ENCODE data around the gene SLC27A1. TPM values are rescaled to one million over a fixed set of nuclear protein-coding genes. Genes with fewer than 3 reads are reported as not detected.

SLC27A1 gene
- total and polyA plus RNA-seq, 9 of the 15 experiments (the other 6 are each of a cell fraction or from before 2014, with no cell fraction given): 0.06 to 3.0 (median 1.1) TPM

DNA sequence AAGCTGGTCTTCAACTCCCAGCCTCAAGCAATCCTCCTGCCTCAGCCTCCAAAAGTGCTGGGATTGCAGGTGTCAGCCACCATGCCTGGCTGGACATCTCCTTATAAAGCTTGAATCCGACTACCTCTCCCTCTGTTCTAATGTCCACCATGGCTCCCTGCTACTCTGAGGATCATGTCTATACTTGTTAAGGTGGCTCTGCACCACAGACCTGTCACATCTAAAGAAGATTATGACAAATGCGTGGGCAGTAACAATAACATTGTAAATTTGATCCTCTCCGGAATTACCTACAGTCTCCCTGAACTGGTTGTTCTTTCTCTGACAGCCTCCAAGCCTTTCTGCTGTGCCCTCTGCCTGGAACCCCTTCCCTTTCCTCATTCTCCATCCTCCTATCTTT, 11.4 kb upstream of the SLC27A1 start:
- in situ Hi-C loops (cut with MboI) (no loop called here), intact Hi-C loops (cut with micrococcal nuclease) (loop anchor here (10.0 kb wide), 1 partner anchor 216 kb away; no protein-coding TSS in a partner anchor)
- Histone ChIP-seq H3K4me3 (no peak overlapping the region), H3K27ac (ENCODE audit: extremely low read depth, low read depth, low read length) (no peak overlapping the region), H3K27me3 (ENCODE audit: control insufficient read depth in 2 of 2, insufficient read depth in 2 of 2, low read length in 2 of 2) (peaks cover 5 to 32% of the 10 kb centered on the region in 2 experiments; a peak in 4 of 5 replicates), H3K4me1 (replicated peaks in 1 of 2; ENCODE audit: control insufficient read depth in 2 of 2, insufficient read depth in 2 of 2, low read length in 2 of 2) (peaks cover 0 to 16% of the 10 kb centered on the region in 2 experiments; a peak in 3 of 5 replicates), H3K79me2 (ENCODE audit: control insufficient read depth, insufficient read depth, low read length) (no peaks in the 10 kb centered on the region), H4K20me1 (replicated peaks; ENCODE audit: control insufficient read depth, insufficient read depth, low read length) (no peaks in the 10 kb centered on the region), H3K9me1 (ENCODE audit: control insufficient read depth, insufficient read depth, low read length) (no peaks in the 10 kb centered on the region), H2AFZ (ENCODE audit: low read depth, low read length) (no peak overlapping the region), H3K36me3 (ENCODE audit: control insufficient read depth, insufficient read depth, low read length) (no peaks in the 10 kb centered on the region), H3K4me2 (ENCODE audit: insufficient read depth, low read length) (no peak overlapping the region), H3K9me3 (replicated peaks; ENCODE audit: control insufficient read depth, insufficient read depth, low read depth, low read length) (no peaks in the 10 kb centered on the region), H3K9ac (ENCODE audit: insufficient read depth in 1 of 2, low read depth in 2 of 2, low read length in 2 of 2) (no peak overlapping the region)
- DNase-seq (ENCODE audit: extremely low read depth in 1 of 4, low spot score in 3 of 4) (no peak), FAIRE-seq (peak; percentile 32), ATAC-seq (no peak)
- 10% methylated on average over 3 of the region's 3 CpGs for WGBS (ENCODE audit: insufficient coverage, low coverage, missing lambda C conversion rate)
- TF ChIP-seq EGR1 (conservative IDR thresholded peaks at IDR 0.05) (0 out of 2 replicates have a peak, but pooled peaks have one; percentile 3), ATF7 (IDR thresholded peaks at IDR 0.05) (no peak), TEAD1 (CRISPR knock-in tag; IDR thresholded peaks at IDR 0.05) (no peak), ERF (CRISPR knock-in tag; IDR thresholded peaks at IDR 0.05) (no peak), MEIS2 (IDR thresholded peaks at IDR 0.05; ENCODE audit: partially characterized antibody) (peak; percentile 18), TBL1XR1 (IDR thresholded peaks at IDR 0.05; ENCODE audit: low read length in 2 of 2) (no peak), CBFA2T3 (IDR thresholded peaks at IDR 0.05) (no peak), RBM25 (IDR thresholded peaks at IDR 0.05; ENCODE audit: low read depth, low read length, severe bottlenecking) (peak; percentile 37), ZFP36 (IDR thresholded peaks at IDR 0.05; ENCODE audit: low read depth, low read length, partially characterized antibody) (peak; percentile 11), MBD2 (IDR thresholded peaks at IDR 0.05; ENCODE audit: borderline replicate concordance, low read depth) (no peak), LEF1 (IDR thresholded peaks at IDR 0.05) (no peak), SMARCA4 (IDR thresholded peaks at IDR 0.05) (no peak), NBN (IDR thresholded peaks at IDR 0.05; ENCODE audit: low read depth) (no peak)
- TF ChIP-seq, protein P1, sequence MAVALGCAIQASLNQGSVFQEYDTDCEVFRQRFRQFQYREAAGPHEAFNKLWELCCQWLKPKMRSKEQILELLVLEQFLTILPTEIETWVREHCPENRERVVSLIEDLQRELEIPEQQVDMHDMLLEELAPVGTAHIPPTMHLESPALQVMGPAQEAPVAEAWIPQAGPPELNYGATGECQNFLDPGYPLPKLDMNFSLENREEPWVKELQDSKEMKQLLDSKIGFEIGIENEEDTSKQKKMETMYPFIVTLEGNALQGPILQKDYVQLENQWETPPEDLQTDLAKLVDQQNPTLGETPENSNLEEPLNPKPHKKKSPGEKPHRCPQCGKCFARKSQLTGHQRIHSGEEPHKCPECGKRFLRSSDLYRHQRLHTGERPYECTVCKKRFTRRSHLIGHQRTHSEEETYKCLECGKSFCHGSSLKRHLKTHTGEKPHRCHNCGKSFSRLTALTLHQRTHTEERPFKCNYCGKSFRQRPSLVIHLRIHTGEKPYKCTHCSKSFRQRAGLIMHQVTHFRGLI (CRISPR knock-in tag; IDR thresholded peaks at IDR 0.05): no peak
- TF ChIP-seq, protein P2, sequence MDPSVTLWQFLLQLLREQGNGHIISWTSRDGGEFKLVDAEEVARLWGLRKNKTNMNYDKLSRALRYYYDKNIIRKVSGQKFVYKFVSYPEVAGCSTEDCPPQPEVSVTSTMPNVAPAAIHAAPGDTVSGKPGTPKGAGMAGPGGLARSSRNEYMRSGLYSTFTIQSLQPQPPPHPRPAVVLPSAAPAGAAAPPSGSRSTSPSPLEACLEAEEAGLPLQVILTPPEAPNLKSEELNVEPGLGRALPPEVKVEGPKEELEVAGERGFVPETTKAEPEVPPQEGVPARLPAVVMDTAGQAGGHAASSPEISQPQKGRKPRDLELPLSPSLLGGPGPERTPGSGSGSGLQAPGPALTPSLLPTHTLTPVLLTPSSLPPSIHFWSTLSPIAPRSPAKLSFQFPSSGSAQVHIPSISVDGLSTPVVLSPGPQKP (CRISPR knock-in tag; IDR thresholded peaks at IDR 0.05): no peak
- TF ChIP-seq, protein P3, sequence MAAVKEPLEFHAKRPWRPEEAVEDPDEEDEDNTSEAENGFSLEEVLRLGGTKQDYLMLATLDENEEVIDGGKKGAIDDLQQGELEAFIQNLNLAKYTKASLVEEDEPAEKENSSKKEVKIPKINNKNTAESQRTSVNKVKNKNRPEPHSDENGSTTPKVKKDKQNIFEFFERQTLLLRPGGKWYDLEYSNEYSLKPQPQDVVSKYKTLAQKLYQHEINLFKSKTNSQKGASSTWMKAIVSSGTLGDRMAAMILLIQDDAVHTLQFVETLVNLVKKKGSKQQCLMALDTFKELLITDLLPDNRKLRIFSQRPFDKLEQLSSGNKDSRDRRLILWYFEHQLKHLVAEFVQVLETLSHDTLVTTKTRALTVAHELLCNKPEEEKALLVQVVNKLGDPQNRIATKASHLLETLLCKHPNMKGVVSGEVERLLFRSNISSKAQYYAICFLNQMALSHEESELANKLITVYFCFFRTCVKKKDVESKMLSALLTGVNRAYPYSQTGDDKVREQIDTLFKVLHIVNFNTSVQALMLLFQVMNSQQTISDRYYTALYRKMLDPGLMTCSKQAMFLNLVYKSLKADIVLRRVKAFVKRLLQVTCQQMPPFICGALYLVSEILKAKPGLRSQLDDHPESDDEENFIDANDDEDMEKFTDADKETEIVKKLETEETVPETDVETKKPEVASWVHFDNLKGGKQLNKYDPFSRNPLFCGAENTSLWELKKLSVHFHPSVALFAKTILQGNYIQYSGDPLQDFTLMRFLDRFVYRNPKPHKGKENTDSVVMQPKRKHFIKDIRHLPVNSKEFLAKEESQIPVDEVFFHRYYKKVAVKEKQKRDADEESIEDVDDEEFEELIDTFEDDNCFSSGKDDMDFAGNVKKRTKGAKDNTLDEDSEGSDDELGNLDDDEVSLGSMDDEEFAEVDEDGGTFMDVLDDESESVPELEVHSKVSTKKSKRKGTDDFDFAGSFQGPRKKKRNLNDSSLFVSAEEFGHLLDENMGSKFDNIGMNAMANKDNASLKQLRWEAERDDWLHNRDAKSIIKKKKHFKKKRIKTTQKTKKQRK (IDR thresholded peaks at IDR 0.05; ENCODE audit: borderline replicate concordance, low read depth, low read length): no peak
- no TSS peak for BruUV-seq (replicated peaks)
- CTCF ChIA-PET (ENCODE audit: low intra/inter-chr PET ratio): no interaction called here
- POLR2A ChIA-PET: no interaction called here
